A549 (cell line): ENCODE results near the gene METTL9.

ENCODE experiments used
- CTCF ChIP-seq: fragments of >200 bp; sonication (Bioruptor Twin); formaldehyde crosslinking; IDR thresholded peaks from 3 replicates; pipeline ENCODE4 v1.5.1; 2016
- EP300 ChIP-seq, 2 experiments: fragments of >200 bp; sonication (Bioruptor Twin); formaldehyde crosslinking; IDR thresholded peaks; 2 replicates in 1 of 2; 3 replicates in 1 of 2; pipeline ENCODE4 v1.6.1; 2016 to 2017
- FOSB ChIP-seq: fragments of 250-450 bp; sonication (Bioruptor Pico); IDR thresholded peaks from 2 replicates; pipeline ENCODE4 v1.5.0; 2020; ENCODE audit warnings: mild to moderate bottlenecking, moderate library complexity
- HDAC2 ChIP-seq: fragments of 200-600 bp; sonication (generic); IDR thresholded peaks from 2 replicates; pipeline ENCODE4 v1.6.1; 2016
- JUNB ChIP-seq: fragments of >200 bp; sonication (Bioruptor Twin); formaldehyde crosslinking; IDR thresholded peaks from 2 replicates; pipeline ENCODE4 v1.6.1; 2016
- MAX ChIP-seq: IDR thresholded peaks from 2 replicates; pipeline ENCODE4 v1.6.1; 2012
- MYC ChIP-seq: IDR thresholded peaks from 2 replicates; pipeline ENCODE4 v1.6.1; 2012; ENCODE audit warnings: mild to moderate bottlenecking, inconsistent platforms, low read length, improper control_type of control experiment, borderline replicate concordance
- POLR2A ChIP-seq: IDR thresholded peaks from 2 replicates; pipeline ENCODE4 v1.6.1; 2012; ENCODE audit warnings: mild to moderate bottlenecking, low read length

GRCh38 chr16:21626659-21627277 lies 27.4 kb downstream of the METTL9 start:
- TF ChIP-seq FOSB (CRISPR knock-in tag) (no peak), EP300 (IDR thresholded peaks at IDR 0.05) (no peak), MYC (no peak), POLR2A (no peak), CTCF (no peak), HDAC2 (no peak), MAX (no peak), JUNB (no peak)
